Renal cortical epithelial cell (primary cell): ENCODE results near the gene TCF21. TPM values are rescaled to one million over a fixed set of nuclear protein-coding genes. Genes with fewer than 3 reads are reported as not detected.
A peak's percentile ranks its signal among the peaks of the same experiment; 100 is the strongest.

Experiments used
- DNase-seq: peaks from one replicate; pipeline ENCODE4 v3.0.0-alpha.2; 2011; ENCODE audit warnings: low read depth
- total RNA-seq: library from RNA; depleted of rRNA; stranded (reverse); fragments of >200 nt; gene quantifications from 2 replicates; pipeline ENCODE4 v1.2.3, GENCODE V29; 2014

Gene TCF21
- total RNA-seq, 1 donor from 2014 or later: not detected

GRCh38 chr6:133889557-133890403 lies 867 bp downstream of the TCF21 start:
- no peak for DNase-seq

DNA sequence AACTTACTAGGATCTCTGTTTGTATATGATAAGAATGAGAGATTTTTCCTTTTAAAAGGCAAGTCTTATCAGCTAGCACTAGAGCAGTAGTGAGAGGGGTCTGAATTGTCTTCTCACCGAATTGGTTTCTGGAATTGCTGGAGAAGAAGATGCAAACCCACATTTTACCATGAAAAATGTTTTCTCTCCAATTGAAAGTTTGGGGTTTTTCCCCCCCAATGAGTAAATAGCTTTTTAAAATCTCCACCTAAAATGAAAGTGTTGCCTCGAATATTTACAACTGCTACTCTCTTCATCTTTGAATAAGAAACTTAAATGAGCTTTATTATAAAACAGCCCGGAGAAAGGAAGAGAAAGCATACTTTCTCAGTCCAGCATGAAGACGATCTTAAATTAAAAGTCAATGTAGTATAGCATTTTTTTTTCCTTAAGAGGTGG lies 1.8 kb downstream of the TCF21 start:
- peak; percentile 13 for DNase-seq

DNA sequence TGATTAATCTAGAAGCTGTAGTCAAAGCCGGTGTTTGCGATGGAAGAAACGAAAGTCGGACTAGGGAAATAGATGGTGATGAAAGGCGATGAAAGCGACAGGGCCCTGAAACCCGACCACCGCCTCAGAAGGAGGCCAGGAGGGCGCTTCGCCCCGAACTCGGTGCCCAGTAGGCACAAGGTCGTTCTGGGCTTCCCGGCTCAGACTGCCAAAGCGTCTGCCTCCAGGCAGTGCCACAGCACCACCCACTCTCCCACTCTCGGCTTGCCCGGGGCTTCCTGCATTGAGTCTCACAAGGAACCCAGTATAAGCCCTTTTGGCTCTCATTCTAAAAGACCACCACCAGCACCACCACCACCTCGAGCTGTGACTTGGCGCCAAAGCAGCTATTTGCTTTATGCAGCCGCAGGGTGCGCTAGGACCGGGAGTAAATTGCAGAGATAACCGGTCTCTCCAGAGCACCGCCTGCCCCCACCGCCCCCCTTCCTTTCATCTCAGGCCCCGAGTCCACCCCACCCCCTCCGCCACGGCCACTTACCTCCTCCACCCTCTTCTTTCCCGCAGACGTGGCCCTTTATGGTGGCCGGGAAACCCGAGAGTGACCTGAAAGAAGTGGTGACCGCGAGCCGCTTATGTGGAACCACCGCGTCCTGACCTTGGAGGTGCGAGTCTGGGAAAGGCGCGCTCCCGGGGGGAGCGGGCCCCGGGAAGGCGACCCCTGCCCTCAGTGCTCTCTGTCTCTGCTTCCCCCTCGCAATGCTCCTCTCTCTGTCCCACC lies 2.4 kb downstream of the TCF21 start:
- no peak for DNase-seq

- DNase-seq: no peak
Observed at GRCh38 chr6:133891927-133892812, 3.3 kb downstream of the TCF21 start.

GRCh38 chr6:133892813-133893691 lies 4.1 kb downstream of the TCF21 start:
- no peak for DNase-seq

- DNase-seq: no peak
Observed at GRCh38 chr6:133893946-133894345, 5.0 kb downstream of the TCF21 start.

GRCh38 chr6:133894369-133894768 lies 5.5 kb downstream of the TCF21 start:
- DNase-seq: no peak

DNA sequence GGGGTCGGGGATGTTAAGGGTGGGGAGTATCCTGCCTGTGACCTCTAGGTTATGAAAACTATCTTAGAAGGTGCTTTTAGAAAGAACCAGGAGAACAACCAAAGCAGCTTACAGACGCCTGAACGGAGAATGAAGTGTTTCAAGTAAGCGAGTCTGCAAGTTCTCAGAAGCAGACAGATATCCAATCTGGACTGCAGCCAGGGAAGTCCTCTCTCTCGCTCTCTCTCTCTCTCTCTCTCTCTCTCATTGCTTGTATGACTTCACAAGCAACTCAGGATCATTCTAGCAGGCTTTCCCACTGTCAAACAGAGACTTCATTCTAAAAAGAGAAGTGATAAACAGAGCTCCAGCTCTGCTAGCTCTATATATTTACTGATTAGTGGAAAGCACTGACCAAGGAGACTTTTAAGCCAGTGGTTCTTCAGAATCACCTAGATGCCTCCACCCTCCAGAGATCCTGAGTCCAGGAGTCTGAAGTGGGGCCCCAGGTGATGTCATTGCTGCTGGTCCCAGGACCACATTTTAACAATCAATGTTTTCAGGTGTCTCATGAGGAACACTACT lies 6.0 kb downstream of the TCF21 start:
- no peak for DNase-seq

- DNase-seq: no peak
Observed at GRCh38 chr6:133895573-133896343, 6.8 kb downstream of the TCF21 start.

GRCh38 chr6:133896344-133896721 lies 7.4 kb downstream of the TCF21 start:
- no peak for DNase-seq

DNA sequence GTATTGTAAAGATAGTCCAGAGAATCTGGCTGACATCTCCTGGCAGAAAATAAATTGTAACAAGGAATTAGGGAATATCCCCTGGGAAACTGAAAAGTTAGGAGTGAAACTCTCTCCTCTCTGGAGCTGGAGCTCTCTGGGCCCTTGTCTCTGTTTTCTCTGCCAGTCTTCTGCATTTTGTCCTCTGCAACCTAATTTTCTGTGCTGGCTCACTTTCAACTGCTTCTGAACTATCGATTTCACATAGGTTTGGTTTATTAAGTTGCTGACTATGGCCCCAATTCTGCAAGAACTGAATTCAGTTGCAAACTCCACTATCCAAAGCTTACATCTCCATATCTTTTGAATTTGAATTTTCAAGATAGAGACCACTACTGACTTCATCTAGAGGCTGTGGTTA lies 9.3 kb downstream of the TCF21 start:
- no peak for DNase-seq

- DNase-seq: no peak
Observed at GRCh38 chr6:133899556-133899955, 10.6 kb downstream of the TCF21 start.

DNA sequence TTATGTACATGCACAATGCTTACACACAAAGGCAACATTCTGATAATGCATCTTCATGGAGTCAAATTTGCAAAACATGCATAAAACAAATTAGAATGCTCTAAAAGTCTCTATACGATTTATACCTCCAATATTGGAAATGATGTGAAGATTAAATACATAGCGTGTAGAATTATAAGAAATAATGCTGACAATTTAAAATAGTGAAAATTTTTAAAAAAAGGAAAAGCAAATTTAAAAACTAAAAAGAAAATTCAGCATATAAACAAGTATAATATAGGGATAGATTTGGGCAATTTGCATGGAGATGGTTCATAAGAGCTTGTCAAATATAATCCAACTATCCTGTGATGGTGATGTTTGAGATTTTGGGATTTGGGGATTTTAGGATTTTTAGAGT lies 14.9 kb downstream of the TCF21 start:
- DNase-seq: no peak

DNA sequence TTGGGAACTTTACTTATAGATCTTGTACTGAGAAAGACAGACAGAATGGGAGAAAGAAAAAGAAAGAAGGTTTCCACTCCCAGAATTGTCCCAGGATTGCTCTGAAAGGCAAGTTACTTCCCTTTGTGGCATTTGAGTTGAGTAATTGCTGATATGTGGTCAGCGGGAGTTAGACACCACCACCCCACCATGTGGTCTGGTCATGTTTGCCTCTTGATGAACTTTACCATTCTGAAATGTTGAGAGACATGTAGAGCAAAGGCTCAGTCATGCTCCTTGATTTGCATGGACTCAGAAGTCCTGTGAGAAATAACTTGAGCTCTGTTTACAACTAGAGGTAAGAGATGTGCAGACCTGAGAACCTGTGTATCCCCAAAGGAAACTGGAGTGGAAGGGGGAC lies 17.1 kb downstream of the TCF21 start:
- DNase-seq: peak; percentile 15

- DNase-seq: peak; percentile 78
Observed at GRCh38 chr6:133916650-133917151, 27.8 kb downstream of the TCF21 start.

GRCh38 chr6:133917781-133918180 lies 28.9 kb downstream of the TCF21 start:
- DNase-seq: no peak

- DNase-seq: no peak
Observed at GRCh38 chr6:133918208-133918930, 29.5 kb downstream of the TCF21 start.

DNA sequence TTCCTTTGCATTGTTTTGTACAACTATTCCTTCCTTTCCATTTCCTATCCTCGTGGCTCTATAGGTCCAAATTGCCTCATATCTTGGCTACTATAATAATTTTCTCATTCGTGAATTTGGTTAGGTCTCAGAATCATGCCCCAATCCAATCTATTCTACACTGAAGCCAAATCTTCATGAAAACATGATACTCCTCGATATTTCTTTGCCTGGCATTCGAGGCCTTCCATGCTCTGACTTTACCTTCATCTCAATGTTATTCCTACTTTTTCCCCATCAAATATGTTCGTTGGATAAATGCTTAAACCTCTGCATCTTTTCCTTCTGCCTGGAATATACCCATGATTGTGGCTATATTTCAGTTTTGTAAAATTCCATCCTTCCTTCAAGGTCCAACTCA lies 30.4 kb downstream of the TCF21 start:
- no peak for DNase-seq

DNA sequence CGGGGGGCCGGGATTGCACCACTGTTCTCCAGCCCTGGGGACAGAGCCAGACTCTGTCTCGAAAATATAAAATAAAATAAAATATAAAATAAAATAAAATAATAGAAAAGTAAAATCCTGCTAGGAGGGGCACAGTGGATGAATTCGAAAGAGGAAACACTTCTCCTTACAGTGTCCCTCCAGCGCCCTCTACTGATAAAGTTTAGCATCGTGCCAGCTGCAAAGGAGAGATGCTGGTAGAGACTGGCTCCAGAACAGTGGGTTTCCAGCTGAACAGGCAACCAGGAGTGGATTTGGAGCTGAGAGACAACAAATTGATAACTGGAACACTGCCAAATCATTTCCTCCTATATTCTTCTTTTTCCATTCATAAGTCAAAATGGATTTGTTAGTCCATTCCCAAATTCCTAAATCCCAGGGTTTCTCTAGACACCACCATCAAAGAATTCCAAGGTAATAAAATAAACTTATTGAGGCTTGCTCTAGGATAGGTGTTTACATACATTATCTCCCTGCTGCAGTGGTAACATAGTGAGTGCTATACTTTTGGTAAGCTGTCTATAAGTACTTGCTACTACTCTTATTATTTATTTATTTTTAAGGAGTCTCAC lies 32.4 kb downstream of the TCF21 start:
- peak; percentile 64 for DNase-seq
